ENCODE results near the gene XAF1.

- TF ChIP-seq CTCF (conservative IDR thresholded peaks at IDR 0.05 in 1 of 2, IDR thresholded peaks at IDR 0.05 in 1 of 2; ENCODE audit: low read depth in 1 of 2, low read length in 2 of 2) (no peak), EZH2 (IDR thresholded peaks at IDR 0.05; ENCODE audit: low read length, missing control alignments) (no peak)
Observed at GRCh38 chr17:6761779-6762178, 5.9 kb downstream of the XAF1 start.

All from fibroblast of lung (primary cell).